Left kidney (tissue), 2 donors: Measurements from ENCODE around the gene SZT2. TPM values are rescaled to one million over a fixed set of nuclear protein-coding genes. Genes with fewer than 3 reads are reported as not detected.
"Not testable (repeated sequence)": the region's sequence is repeated elsewhere in the genome, so short reads cannot be mapped to it uniquely, and the experiment has no call there.

Source experiments
- DNase-seq: peaks from one replicate; pipeline ENCODE4 v3.0.0-alpha.2; 2013
- polyA plus RNA-seq: library from polyadenylated mRNA; unstranded; fragments of 120-200 nt; gene quantifications from one replicate; pipeline ENCODE4 v1.2.1, GENCODE V29; 2013; ENCODE audit not compliant: insufficient read length

The SZT2 gene
- polyA plus RNA-seq, 1 donor: 31.4 TPM

- DNase-seq: no peak
These were observed 30.0 kb upstream of the SZT2 start for GRCh38 chr1:43359696-43360095.

GRCh38 chr1:43360616-43361015 lies 29.1 kb upstream of the SZT2 start:
- DNase-seq: no peak

GRCh38 chr1:43363283-43363934 lies 26.3 kb upstream of the SZT2 start:
- DNase-seq: no peak

GRCh38 chr1:43363935-43364525 lies 25.7 kb upstream of the SZT2 start:
- DNase-seq: no peak

- DNase-seq: no peak
These were observed 24.0 kb upstream of the SZT2 start for GRCh38 chr1:43365678-43366077.

DNA sequence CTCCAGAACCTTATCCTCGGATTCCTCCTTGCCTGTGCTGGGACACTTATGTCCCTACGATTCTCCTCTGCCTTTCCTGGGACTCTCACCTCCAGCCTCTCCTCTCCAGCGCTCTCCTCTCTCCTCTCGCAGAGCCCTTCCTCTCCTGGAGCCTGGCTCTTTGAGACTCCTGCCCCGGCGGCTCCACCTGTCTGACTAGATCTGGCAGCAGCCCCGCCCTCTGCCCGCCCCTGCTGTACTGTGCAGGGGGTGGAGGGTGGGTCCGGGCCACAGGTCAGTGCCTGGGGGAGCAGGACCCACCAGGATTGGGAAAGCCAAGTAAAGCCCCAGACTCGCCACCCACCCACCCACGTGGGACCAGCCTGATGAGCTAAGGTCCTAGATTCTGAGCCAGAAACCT lies 23.5 kb upstream of the SZT2 start:
- DNase-seq: no peak

GRCh38 chr1:43366601-43367025 lies 23.1 kb upstream of the SZT2 start:
- no peak for DNase-seq

DNA sequence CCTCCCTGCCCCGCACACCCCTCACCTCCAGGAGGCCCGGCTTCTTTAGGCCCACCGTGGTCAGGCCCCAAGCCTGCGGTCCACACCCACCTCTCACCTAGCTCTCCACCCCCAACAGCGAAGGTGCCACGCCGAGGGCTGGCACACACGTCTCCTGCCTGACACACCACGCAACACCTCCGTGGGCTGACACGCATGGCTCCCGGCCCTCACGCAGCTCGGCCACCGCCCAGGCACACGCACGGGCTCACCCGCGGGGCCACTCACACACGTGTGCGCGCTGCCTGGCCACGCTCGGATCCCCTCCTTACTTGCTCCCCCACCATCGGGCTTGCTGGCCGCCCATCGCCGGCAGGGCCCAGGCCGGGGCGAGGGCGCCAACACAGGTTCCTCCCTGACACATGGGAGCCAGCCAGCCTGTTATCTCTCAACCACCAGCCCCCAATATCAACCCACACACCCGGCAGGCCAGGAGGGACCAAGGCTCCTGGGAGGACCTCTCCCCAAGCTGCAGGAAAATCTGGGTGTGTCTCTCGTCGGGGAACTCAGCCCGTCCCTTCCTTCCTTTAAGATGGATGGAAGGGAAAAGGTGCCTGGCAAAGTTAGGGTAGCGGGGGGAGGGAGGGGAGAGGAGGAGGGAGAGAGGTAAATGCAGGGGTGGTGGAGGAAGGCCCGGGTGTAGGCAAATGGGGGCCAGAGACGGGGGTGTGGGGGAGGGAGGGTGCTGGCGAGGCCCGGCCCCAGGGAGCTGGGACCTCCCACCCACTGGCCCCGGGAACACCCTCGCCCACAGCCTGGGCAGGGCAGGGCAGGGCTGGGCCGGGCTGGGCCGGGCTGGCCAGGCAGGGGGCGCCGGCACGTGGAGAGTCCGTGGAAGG lies 22.4 kb upstream of the SZT2 start:
- no peak for DNase-seq

- DNase-seq: peak; percentile 85
These were observed 21.6 kb upstream of the SZT2 start, which contains the start of gene ELOVL1 for GRCh38 chr1:43367904-43368645. ELOVL1 (minus strand) TSS chr1:43368011; CDS start chr1:43365609, 2,402 bp downstream.

DNA sequence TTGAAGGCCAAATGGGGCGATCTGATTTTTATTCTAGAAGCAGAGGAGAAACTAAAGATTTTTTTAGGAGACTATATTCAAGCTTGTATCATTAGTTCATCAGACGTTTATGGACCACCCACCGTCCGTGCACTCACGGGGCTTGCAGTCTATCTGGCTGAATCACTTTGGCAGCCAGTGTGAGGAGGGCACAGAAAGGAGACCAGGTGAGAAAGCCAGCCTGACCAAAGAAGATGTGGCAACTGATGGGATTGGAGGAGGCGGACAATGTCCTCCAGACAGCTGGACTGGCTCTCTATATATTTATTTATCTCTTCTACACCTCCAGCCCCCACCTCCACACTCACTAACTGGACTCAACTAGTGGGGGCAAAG lies 21.1 kb upstream of the SZT2 start:
- no peak for DNase-seq

- not testable (repeated sequence) for DNase-seq
These were observed 19.9 kb upstream of the SZT2 start for GRCh38 chr1:43369779-43370178.

GRCh38 chr1:43370564-43370963 lies 19.1 kb upstream of the SZT2 start:
- no peak for DNase-seq

DNA sequence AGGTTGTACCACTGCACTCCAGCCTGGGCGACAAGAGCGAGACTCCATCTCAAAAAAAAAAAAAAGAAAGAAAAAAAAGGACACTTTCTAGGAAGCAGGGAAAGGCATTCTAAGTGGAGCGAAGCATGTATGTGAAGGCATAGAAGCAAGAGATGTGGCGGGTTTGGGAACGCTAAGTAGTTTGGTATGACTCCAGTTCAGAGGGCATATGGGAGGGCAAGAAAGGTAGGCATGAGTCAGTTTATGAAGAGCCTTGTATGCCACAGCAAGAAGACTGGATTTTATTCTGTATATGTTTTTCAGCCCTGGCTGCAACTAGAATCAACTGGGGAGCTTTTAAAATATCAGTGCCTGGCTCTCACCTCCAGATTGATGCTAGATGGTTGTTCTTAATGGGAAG lies 17.5 kb upstream of the SZT2 start:
- DNase-seq: no peak

DNA sequence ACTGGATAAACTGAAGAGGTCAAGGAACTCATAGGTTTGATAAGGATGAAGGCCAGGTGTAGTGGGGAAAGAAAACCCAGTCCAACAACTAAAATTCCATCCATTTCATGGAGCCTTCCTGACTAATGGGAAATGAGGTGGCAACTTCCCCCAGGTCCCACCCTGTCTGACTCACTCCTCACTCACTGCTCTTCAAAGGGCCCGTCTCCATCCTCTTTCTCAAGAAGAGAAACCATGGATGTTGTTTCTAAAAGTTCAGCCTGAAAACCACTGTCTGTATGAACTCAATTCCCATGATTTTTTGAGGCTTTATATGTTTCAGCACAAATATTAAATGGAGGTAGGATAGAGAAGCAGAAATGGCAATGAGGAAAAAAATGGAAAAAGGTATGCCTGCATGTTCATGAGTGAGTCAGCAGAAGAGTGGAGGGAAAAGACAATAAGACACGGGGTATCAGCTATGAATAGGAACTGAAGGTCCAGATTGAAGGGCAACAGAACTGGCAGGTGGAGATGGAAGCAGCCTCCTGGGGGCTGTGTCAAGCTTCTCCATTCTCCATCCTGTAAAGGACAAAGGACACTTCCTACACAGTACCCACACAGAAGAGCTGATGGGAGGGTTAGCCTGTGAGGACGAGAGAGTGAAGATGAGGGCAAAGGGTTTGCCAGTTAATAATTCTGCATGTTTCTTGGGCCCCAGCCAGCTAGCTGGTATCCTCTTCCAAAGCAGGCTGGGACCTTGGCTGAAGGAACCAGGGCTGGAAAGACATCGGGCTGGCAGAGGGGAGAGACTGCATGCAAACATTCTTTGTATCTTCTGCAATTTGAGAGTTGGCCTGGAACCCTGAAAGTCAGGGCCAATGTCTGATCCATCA lies 16.4 kb upstream of the SZT2 start:
- DNase-seq: no peak

DNA sequence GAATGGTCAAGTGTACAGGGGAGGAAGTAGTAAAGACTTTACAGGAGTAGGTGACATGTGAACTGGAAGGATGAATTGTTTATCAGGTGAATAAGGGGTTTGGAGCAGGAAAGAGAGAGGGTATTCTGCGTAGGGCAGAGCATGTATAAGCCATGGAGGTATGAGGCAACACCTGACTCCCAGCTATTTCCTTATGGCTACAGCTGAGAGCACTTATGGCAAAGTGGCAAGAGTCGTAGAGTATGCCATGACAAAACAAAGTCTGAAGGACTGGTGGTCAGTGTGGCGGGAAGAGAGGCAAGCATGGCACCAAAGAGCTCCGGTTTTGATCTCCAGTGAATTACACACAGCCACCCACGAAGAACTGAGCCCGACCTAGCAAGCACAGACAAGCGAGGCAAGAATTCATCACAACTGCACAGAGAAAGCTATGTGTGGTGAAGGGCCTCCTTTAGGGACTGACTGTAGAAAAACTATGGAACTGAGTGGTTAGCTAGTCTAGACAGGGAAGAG lies 12.9 kb upstream of the SZT2 start:
- DNase-seq: no peak

DNA sequence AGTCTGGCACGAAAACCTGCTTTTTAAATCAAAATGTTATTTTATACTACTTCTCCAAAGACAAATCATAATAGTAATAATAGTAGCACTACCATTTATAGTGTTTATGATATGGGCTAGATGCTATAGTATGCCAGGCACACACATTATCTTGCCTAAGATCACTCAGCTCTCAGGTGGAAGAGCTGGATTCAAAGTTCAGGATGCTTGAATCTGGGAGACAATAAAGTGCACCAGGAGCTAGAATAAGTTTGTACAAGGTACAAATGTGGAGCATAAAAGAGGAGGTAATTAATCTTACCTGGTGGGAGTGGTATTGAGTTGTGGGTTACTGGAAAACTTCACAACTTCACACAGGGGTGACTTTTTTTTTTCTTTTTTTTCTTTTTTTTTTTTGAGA lies 11.9 kb upstream of the SZT2 start:
- no peak for DNase-seq

- no peak for DNase-seq
These were observed 10.2 kb upstream of the SZT2 start for GRCh38 chr1:43379476-43379875.

GRCh38 chr1:43381612-43382011 lies 8.1 kb upstream of the SZT2 start:
- no peak for DNase-seq

DNA sequence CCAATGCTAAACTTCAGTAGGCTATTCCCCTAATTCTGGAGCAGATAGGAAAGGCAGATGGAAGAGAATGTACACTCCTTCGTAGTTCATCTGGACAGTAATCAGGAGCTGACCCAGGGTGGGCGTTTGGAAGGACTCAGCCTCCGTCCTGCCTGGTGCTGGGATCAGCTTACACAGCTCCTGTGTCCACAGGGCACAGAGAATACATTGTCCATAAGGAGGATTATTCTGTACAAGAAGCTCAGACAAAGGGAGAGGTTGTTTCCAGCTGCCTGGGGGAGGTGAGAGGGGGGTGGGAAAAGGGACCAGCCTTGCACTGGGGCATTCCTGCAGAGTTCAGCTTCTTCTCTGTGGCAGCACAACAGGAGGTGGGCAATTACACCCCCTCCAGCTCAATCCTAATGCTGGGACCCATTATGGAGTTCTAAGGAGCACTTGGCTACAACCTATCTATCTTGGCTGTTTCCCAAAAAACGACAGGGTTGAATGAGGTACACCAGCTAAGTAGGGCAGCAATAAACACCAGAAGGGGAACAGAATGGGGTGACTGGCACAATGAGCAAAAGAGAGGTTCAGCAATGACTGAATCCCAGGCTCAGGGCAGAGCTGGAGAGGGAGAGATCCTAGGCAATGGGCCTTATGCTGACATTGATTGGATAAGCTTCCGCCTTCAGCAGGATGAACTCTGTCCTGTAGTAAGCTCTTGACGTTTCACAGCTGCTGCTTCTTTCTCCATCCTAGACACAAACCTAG lies 7.5 kb upstream of the SZT2 start:
- no peak for DNase-seq

DNA sequence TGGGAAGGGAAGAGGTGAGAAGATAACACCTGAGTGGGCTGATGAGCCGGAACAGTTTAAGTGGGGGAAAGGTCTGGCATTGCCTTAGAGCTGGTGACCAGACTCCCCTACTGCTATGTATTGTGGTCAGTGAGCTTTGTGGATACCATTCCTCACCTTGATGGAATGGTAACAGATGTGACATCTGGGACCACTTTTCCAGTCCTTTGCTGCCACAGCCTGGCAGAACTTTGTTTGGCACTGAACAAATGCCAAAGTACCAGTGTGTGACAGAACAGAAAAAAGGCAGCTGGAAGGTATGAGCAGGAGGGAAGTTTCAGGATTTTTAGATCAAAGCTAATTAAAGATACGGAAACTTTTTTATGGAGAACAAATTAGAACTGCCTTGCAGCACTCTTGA lies 6.2 kb upstream of the SZT2 start:
- DNase-seq: no peak
